Activated naive CD4-positive, alpha-beta T cell (primary cell): ENCODE measurements around the gene CCDC126.
"Not testable (repeated sequence)": the region's sequence is repeated elsewhere in the genome, so short reads cannot be mapped to it uniquely, and the experiment has no call there.

Experiments used
- DNase-seq, 4 experiments: peaks; one replicate each; lab custom pipeline; 2025; lab: John Stamatoyannopoulos, UW

CCDC126 gene

GRCh38 chr7:23628370-23628769, 31.2 kb downstream of the CCDC126 start:
- DNase-seq, result no peak

GRCh38 chr7:23633417-23633816, 36.2 kb downstream of the CCDC126 start:
- DNase-seq, result no peak

- no peak for DNase-seq
Observed at GRCh38 chr7:23645822-23646221, 48.6 kb downstream of the CCDC126 start.

- DNase-seq, result no peak
Observed at GRCh38 chr7:23653942-23654341, 56.8 kb downstream of the CCDC126 start.

- no peak for DNase-seq
Observed at GRCh38 chr7:23654508-23654907, 57.3 kb downstream of the CCDC126 start.

GRCh38 chr7:23655433-23655832, 58.3 kb downstream of the CCDC126 start:
- DNase-seq, result no peak

- DNase-seq, result no peak
Observed at GRCh38 chr7:23658831-23659427, 61.7 kb downstream of the CCDC126 start.

GRCh38 chr7:23661385-23661784, 64.2 kb downstream of the CCDC126 start:
- no peak for DNase-seq

- no peak for DNase-seq
Observed at GRCh38 chr7:23662124-23662983, 65.2 kb downstream of the CCDC126 start.

- DNase-seq, result no peak
Observed at GRCh38 chr7:23662984-23663313, 65.8 kb downstream of the CCDC126 start.

GRCh38 chr7:23664122-23664521, 66.9 kb downstream of the CCDC126 start:
- no peak for DNase-seq

- DNase-seq, result no peak
Observed at GRCh38 chr7:23672033-23672432, 74.9 kb downstream of the CCDC126 start.

GRCh38 chr7:23679898-23680413, 82.8 kb downstream of the CCDC126 start, which contains the start of gene FAM221A:
Gene FAM221A (plus strand): TSS chr7:23680199. CDS start chr7:23680219, 20 bp downstream.
- DNase-seq, result peak; percentile 47 to 74 (median 57)

- DNase-seq, result peak in 1 of 4 experiments; percentile 19
Observed at GRCh38 chr7:23680414-23681405, 83.5 kb downstream of the CCDC126 start.

GRCh38 chr7:23684041-23684440, 86.9 kb downstream of the CCDC126 start:
- not testable (repeated sequence) for DNase-seq

- no peak for DNase-seq
Observed at GRCh38 chr7:23685731-23686130, 88.5 kb downstream of the CCDC126 start.

GRCh38 chr7:23687011-23687410, 89.8 kb downstream of the CCDC126 start:
- DNase-seq, result no peak

- no peak for DNase-seq
Observed at GRCh38 chr7:23689165-23689564, 92.0 kb downstream of the CCDC126 start.

- no peak for DNase-seq
Observed at GRCh38 chr7:23691320-23691719, 94.1 kb downstream of the CCDC126 start.

- no peak for DNase-seq
Observed at GRCh38 chr7:23693224-23693623, 96.0 kb downstream of the CCDC126 start.
